ENCODE measurements around the gene DOCK7.

DNA sequence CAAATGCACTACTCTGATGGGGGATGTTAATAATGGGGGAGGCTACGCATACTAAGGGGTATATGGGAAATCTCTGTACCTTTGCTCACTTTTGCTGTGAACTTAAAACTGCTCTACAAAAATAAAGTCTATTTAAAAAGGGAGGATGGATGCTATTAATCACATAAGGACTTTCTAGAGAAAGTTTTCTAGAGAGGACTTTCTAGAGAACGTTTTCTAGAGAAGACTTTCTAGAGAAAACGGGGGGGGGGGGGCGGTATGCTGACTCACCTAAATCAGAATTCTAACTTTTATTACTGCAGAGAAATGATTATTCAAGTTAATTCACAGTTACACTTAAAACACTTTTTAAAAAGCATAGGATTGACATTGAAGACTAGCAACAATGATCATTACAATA is 175.2 kb downstream of the DOCK7 start:
- TF ChIP-seq EZH2phosphoT487 (IDR thresholded peaks at IDR 0.05; ENCODE audit: insufficient read depth, low read depth) (no peak), EZH2 (IDR thresholded peaks at IDR 0.05; ENCODE audit: insufficient read depth, poor library complexity, severe bottlenecking) (no peak)

All from GM23248 (cell line).